Middle frontal gyrus (tissue), 1 donor: Measurements from ENCODE around the gene ZNF654.
"Not testable (repeated sequence)": the region's sequence is repeated elsewhere in the genome, so short reads cannot be mapped to it uniquely, and the experiment has no call there.

Experiments used
- DNase-seq: peaks from one replicate; pipeline ENCODE4 v3.0.0-alpha.2; 2015; ENCODE audit warnings: low spot score; ENCODE audit errors: extremely low spot score

Gene ZNF654

GRCh38 chr3:88059380-88060170 is 520 bp downstream of the ZNF654 start:
- no peak for DNase-seq

GRCh38 chr3:88061746-88062145 is 2.7 kb downstream of the ZNF654 start:
- no peak for DNase-seq

GRCh38 chr3:88075072-88075471 is 16.0 kb downstream of the ZNF654 start:
- no peak for DNase-seq

GRCh38 chr3:88075497-88075896 is 16.4 kb downstream of the ZNF654 start:
- no peak for DNase-seq

- no peak for DNase-seq
Measured at GRCh38 chr3:88076712-88077111, 17.7 kb downstream of the ZNF654 start.

- DNase-seq, result no peak
Measured at GRCh38 chr3:88078932-88079331, 19.9 kb downstream of the ZNF654 start.

GRCh38 chr3:88082854-88083253 is 23.8 kb downstream of the ZNF654 start:
- no peak for DNase-seq

- no peak for DNase-seq
Measured at GRCh38 chr3:88084097-88084501, 25.0 kb downstream of the ZNF654 start.

- DNase-seq, result no peak
Measured at GRCh38 chr3:88090681-88091080, 31.6 kb downstream of the ZNF654 start.

GRCh38 chr3:88092270-88092669 is 33.2 kb downstream of the ZNF654 start:
- no peak for DNase-seq

GRCh38 chr3:88093266-88093665 is 34.2 kb downstream of the ZNF654 start:
- DNase-seq, result no peak

GRCh38 chr3:88101142-88101541 is 42.1 kb downstream of the ZNF654 start:
- no peak for DNase-seq

GRCh38 chr3:88105325-88105724 is 46.3 kb downstream of the ZNF654 start:
- DNase-seq, result no peak

GRCh38 chr3:88112289-88112688 is 53.2 kb downstream of the ZNF654 start:
- no peak for DNase-seq

- peak; percentile 50 for DNase-seq
Measured at GRCh38 chr3:88113311-88114162, 54.5 kb downstream of the ZNF654 start.

- no peak for DNase-seq
Measured at GRCh38 chr3:88114878-88115549, 56.0 kb downstream of the ZNF654 start.

- no peak for DNase-seq
Measured at GRCh38 chr3:88117683-88118082, 58.6 kb downstream of the ZNF654 start.

- DNase-seq, result not testable (repeated sequence)
Measured at GRCh38 chr3:88118603-88119002, 59.5 kb downstream of the ZNF654 start.

- no peak for DNase-seq
Measured at GRCh38 chr3:88123526-88123925, 64.5 kb downstream of the ZNF654 start.

- no peak for DNase-seq
Measured at GRCh38 chr3:88131695-88132094, 72.6 kb downstream of the ZNF654 start.

GRCh38 chr3:88132894-88133293 is 73.8 kb downstream of the ZNF654 start:
- DNase-seq, result no peak

- DNase-seq, result no peak
Measured at GRCh38 chr3:88133711-88134263, 74.7 kb downstream of the ZNF654 start.
